Muscle layer of colon (tissue), 2 donors: ENCODE results near the gene P2RY2.
"Not testable (repeated sequence)": the region's sequence is repeated elsewhere in the genome, so short reads cannot be mapped to it uniquely, and the experiment has no call there.

Source experiments
- H3K27ac ChIP-seq: one replicate; pipeline ENCODE4 v1.7.0; 2013; ENCODE audit warnings: low read depth, mild to moderate bottlenecking, low read length, moderate library complexity
- H3K27me3 ChIP-seq, 2 donors: one replicate each; pipeline ENCODE4 v1.7.0; 2013; ENCODE audit warnings: low read length in 2 of 2, mild to moderate bottlenecking in 2 of 2; ENCODE audit not compliant: insufficient read depth in 2 of 2, control insufficient read depth in 1 of 2
- H3K36me3 ChIP-seq: one replicate; pipeline ENCODE4 v1.7.0; 2013; ENCODE audit warnings: mild to moderate bottlenecking, low read length; ENCODE audit not compliant: insufficient read depth
- H3K4me1 ChIP-seq: one replicate; pipeline ENCODE4 v1.7.0; 2013; ENCODE audit warnings: mild to moderate bottlenecking, low read length; ENCODE audit not compliant: insufficient read depth
- H3K4me3 ChIP-seq, 2 donors: one replicate each; pipeline ENCODE4 v1.7.0; 2013; ENCODE audit warnings: low read length in 2 of 2, low read depth in 1 of 2, mild to moderate bottlenecking in 1 of 2, moderate library complexity in 1 of 2
- H3K9ac ChIP-seq: one replicate; pipeline ENCODE4 v1.7.0; 2013; ENCODE audit warnings: low read length
- H3K9me3 ChIP-seq: one replicate; pipeline ENCODE4 v1.7.0; 2013; ENCODE audit warnings: mild to moderate bottlenecking, low read length
- donor health status: abdominal sarcoma.
- donor health status: Adenocarcinoma of cecum.

P2RY2 gene

GRCh38 chr11:73223998-73224730 is 6.1 kb downstream of the P2RY2 start:
- Histone ChIP-seq H3K4me1 (no peaks in the 10 kb centered on the region), H3K27ac (no peak overlapping the region), H3K36me3 (no peaks in the 10 kb centered on the region), H3K9me3 (no peaks in the 10 kb centered on the region), H3K4me3 (no peak overlapping the region), H3K27me3 (peaks cover 0 to 12% of the 10 kb centered on the region in 2 donors), H3K9ac (no peak overlapping the region)

- peaks cover 0 to 2% of the 10 kb centered on the region in 2 donors for H3K27me3 ChIP-seq
- no peak overlapping the region for H3K4me3 ChIP-seq
- no peak overlapping the region for H3K27ac ChIP-seq
- no peaks in the 10 kb centered on the region for H3K4me1 ChIP-seq
- H3K36me3 ChIP-seq, result no peaks in the 10 kb centered on the region
- H3K9ac ChIP-seq, result no peak overlapping the region
- H3K9me3 ChIP-seq, result no peaks in the 10 kb centered on the region
Observed at GRCh38 chr11:73225001-73225686, 7.1 kb downstream of the P2RY2 start.

- no peaks in the 10 kb centered on the region for H3K9me3 ChIP-seq
- no peaks in the 10 kb centered on the region for H3K4me1 ChIP-seq
- no peak overlapping the region for H3K27ac ChIP-seq
- no peak overlapping the region for H3K9ac ChIP-seq
- H3K4me3 ChIP-seq, result no peak overlapping the region
- H3K27me3 ChIP-seq, result no peaks in the 10 kb centered on the region
- H3K36me3 ChIP-seq, result no peaks in the 10 kb centered on the region
Observed at GRCh38 chr11:73225851-73226250, 7.8 kb downstream of the P2RY2 start.

GRCh38 chr11:73226297-73227006 is 8.4 kb downstream of the P2RY2 start:
- H3K4me3 ChIP-seq, result no peak overlapping the region
- no peak overlapping the region for H3K27ac ChIP-seq
- H3K9me3 ChIP-seq, result no peaks in the 10 kb centered on the region
- no peak overlapping the region for H3K9ac ChIP-seq
- H3K27me3 ChIP-seq, result no peaks in the 10 kb centered on the region
- no peaks in the 10 kb centered on the region for H3K4me1 ChIP-seq
- H3K36me3 ChIP-seq, result no peaks in the 10 kb centered on the region

- Histone ChIP-seq H3K9me3 (no peaks in the 10 kb centered on the region), H3K4me1 (no peaks in the 10 kb centered on the region), H3K9ac (no peak overlapping the region), H3K4me3 (no peak overlapping the region), H3K27ac (no peak overlapping the region), H3K36me3 (no peaks in the 10 kb centered on the region), H3K27me3 (no peaks in the 10 kb centered on the region)
Observed at GRCh38 chr11:73227571-73228211, 9.6 kb downstream of the P2RY2 start.

GRCh38 chr11:73228268-73229134 is 10.4 kb downstream of the P2RY2 start:
- Histone ChIP-seq H3K9me3 (no peaks in the 10 kb centered on the region), H3K4me3 (no peak overlapping the region), H3K4me1 (peaks cover 4% of the 10 kb centered on the region), H3K27ac (no peak overlapping the region), H3K36me3 (no peaks in the 10 kb centered on the region), H3K27me3 (no peaks in the 10 kb centered on the region), H3K9ac (no peak overlapping the region)

- Histone ChIP-seq H3K9ac (no peak overlapping the region), H3K36me3 (no peaks in the 10 kb centered on the region), H3K27ac (no peak overlapping the region), H3K27me3 (no peaks in the 10 kb centered on the region), H3K4me3 (no peak overlapping the region), H3K4me1 (peaks cover 10% of the 10 kb centered on the region), H3K9me3 (no peaks in the 10 kb centered on the region)
Observed at GRCh38 chr11:73229321-73229895, 11.3 kb downstream of the P2RY2 start.

GRCh38 chr11:73229896-73230875 is 12.1 kb downstream of the P2RY2 start:
- no peaks in the 10 kb centered on the region for H3K27me3 ChIP-seq
- no peaks in the 10 kb centered on the region for H3K36me3 ChIP-seq
- H3K27ac ChIP-seq, result no peak overlapping the region
- no peaks in the 10 kb centered on the region for H3K9me3 ChIP-seq
- H3K9ac ChIP-seq, result no peak overlapping the region
- no peak overlapping the region for H3K4me3 ChIP-seq
- H3K4me1 ChIP-seq, result peaks cover 10% of the 10 kb centered on the region

GRCh38 chr11:73230931-73231330 is 12.8 kb downstream of the P2RY2 start:
- no peaks in the 10 kb centered on the region for H3K9me3 ChIP-seq
- H3K27me3 ChIP-seq, result no peaks in the 10 kb centered on the region
- no peak overlapping the region for H3K9ac ChIP-seq
- H3K36me3 ChIP-seq, result no peaks in the 10 kb centered on the region
- peaks cover 10% of the 10 kb centered on the region for H3K4me1 ChIP-seq
- no peak overlapping the region for H3K27ac ChIP-seq
- H3K4me3 ChIP-seq, result no peak overlapping the region

- not testable (repeated sequence) for H3K9me3 ChIP-seq, H3K27me3 ChIP-seq, H3K36me3 ChIP-seq, H3K27ac ChIP-seq, H3K4me3 ChIP-seq, H3K9ac ChIP-seq
- H3K4me1 ChIP-seq, result peaks cover 10% of the 10 kb centered on the region
Observed at GRCh38 chr11:73232487-73232886, 14.4 kb downstream of the P2RY2 start.
